ENCODE data around the gene CDH1.
A peak's percentile ranks its signal among the peaks of the same experiment; 100 is the strongest.

CDH1 gene

DNA sequence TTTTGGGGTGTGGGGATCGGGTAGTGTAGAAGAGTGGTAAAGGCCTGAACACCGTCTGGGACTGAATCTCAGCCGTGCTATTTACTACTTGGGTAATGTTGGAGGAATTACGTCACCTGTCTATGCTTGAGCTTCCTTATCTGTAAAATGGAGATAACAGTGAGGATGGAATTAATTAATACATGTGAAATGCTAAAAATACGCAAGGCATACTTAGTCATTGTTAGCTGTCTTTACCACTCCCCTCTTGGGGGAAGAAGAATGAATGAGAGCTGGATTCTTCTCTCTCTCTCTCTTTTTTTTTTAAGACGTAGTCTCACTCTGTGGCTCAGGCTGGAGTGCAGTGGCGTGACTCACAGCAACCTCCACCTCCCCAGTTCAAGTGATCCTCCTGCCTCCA is 65.1 kb downstream of the CDH1 start:
- no peak overlapping the region for H3K4me3 ChIP-seq (ENCODE audit: low read depth, low read length)
- TF ChIP-seq CTCF (conservative IDR thresholded peaks at IDR 0.05; ENCODE audit: low read depth, low read length) = no peak
- DNase-seq (ENCODE audit: low read depth) = peak; percentile 50

DNA sequence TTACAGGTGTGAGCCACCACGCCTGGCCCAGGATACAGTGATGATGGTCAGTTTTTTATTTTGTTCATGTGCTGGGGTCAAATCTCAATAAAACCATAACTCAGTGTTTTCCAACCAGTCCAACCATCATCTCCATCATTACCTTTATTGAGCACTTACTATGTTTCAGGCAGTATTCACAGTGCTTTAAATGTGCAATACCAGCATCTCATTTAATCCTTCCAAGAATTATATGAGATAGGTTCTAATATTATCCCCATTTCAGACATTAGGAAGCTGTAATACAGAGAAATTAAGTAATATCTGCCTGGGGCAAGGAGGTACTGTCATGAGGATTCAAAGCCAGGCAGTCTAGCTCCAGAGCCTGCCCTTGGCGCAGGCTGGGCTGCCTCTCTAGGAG is 69.3 kb downstream of the CDH1 start:
- H3K4me3 ChIP-seq (ENCODE audit: low read depth, low read length) = no peak overlapping the region
- TF ChIP-seq CTCF (conservative IDR thresholded peaks at IDR 0.05; ENCODE audit: low read depth, low read length) = no peak
- no peak for DNase-seq (ENCODE audit: low read depth)

- TF ChIP-seq CTCF (conservative IDR thresholded peaks at IDR 0.05; ENCODE audit: low read depth, low read length) = no peak
- DNase-seq (ENCODE audit: low read depth) = no peak
- no peak overlapping the region for H3K4me3 ChIP-seq (ENCODE audit: low read depth, low read length)
These were observed 69.9 kb downstream of the CDH1 start for GRCh38 chr16:68806981-68807380.

GRCh38 chr16:68814516-68814915 is 77.4 kb downstream of the CDH1 start:
- TF ChIP-seq CTCF (conservative IDR thresholded peaks at IDR 0.05; ENCODE audit: low read depth, low read length) = no peak
- no peak overlapping the region for H3K4me3 ChIP-seq (ENCODE audit: low read depth, low read length)
- DNase-seq (ENCODE audit: low read depth) = no peak

- TF ChIP-seq CTCF (conservative IDR thresholded peaks at IDR 0.05; ENCODE audit: low read depth, low read length) = no peak
- H3K4me3 ChIP-seq (ENCODE audit: low read depth, low read length) = no peak overlapping the region
- peak; percentile 92 for DNase-seq (ENCODE audit: low read depth)
These were observed 86.5 kb downstream of the CDH1 start for GRCh38 chr16:68823401-68824135.

GRCh38 chr16:68825427-68825826 is 88.3 kb downstream of the CDH1 start:
- no peak for DNase-seq (ENCODE audit: low read depth)
- TF ChIP-seq CTCF (conservative IDR thresholded peaks at IDR 0.05; ENCODE audit: low read depth, low read length) = no peak
- H3K4me3 ChIP-seq (ENCODE audit: low read depth, low read length) = no peak overlapping the region

GRCh38 chr16:68826652-68827051 is 89.6 kb downstream of the CDH1 start:
- H3K4me3 ChIP-seq (ENCODE audit: low read depth, low read length) = no peak overlapping the region
- no peak for TF ChIP-seq CTCF (conservative IDR thresholded peaks at IDR 0.05; ENCODE audit: low read depth, low read length)
- DNase-seq (ENCODE audit: low read depth) = peak; percentile 9

All from choroid plexus epithelial cell (primary cell).